ENCODE measurements around the gene ARID5A.

The ARID5A gene

DNA sequence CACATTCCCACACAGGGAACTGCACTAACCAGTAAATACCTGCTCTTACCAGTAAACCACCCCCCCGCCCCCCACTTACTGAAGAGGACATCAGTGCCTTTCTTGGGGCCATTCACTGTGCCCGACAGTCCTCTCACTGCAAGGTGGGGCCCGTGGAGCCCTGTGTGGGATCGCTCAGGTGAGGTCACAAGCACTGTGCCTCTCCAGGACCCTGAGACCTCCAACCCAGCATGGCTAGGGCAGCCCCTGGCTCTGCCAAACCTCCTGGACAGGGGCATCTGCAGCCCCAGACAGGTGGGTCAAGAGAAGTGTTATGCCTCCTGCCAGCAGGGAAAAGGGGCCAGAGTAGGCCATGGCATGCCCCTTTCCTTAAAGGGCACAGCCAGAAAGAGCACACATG lies 24.7 kb upstream of the ARID5A start:
- POLR2A ChIA-PET (ENCODE audit: low non-redundant PET), result no interaction called here
- DNase-seq (ENCODE audit: low spot score), result no peak
- no peak for TF ChIP-seq CTCF (conservative IDR thresholded peaks at IDR 0.05; ENCODE audit: low read depth)
- H3K27ac ChIP-seq, result no peak overlapping the region
- CTCF ChIA-PET, result no interaction called here

DNA sequence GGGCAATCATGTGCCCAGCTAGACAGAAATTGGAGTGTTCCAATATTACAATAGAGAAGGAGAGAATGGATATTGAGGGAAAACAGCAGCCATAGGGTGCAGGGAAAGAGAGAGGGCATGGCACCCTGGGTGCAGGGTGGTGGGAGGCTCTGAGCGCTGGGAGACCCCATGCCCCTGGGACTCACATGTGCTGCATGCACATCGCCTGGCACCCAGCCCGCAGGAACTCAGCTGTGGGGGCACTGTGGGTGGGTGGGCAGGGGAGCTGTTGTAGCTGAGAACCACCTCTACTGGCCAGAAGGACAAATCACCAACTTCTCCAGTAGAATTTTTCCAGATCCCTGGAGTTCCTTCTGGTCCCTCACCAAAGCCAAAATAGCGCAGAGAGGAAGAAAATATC lies 24.2 kb upstream of the ARID5A start:
- ChIA-PET POLR2A (ENCODE audit: low non-redundant PET) (no interaction called here), CTCF (interaction anchor here (0.8 to 2.9 kb wide), 2 partner anchors 105 to 490 kb away, joined by 3 to 13 read pairs; no protein-coding TSS in a partner anchor)
- no peak for TF ChIP-seq CTCF (conservative IDR thresholded peaks at IDR 0.05; ENCODE audit: low read depth)
- no peak overlapping the region for H3K27ac ChIP-seq
- DNase-seq (ENCODE audit: low spot score), result no peak

DNA sequence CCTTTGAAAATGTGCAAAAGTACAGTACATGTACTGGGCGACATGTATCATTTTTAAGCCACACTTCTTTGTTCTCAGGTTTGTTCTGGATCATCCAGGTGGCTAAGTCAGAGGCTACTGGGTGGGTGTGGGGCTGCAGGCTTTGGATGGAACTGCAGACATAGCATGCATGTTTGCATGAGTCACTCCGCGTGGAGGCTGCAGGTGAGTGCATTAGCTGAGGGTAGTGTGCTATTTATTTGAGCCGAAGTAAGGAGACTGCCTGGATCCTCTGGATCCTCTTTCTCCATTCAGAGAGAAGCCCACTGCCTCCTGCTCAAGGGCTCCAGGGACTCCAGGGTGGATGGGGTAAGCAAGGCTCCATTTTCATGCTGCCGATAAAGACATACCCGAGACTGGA lies 22.0 kb upstream of the ARID5A start:
- H3K27ac ChIP-seq, result peak overlapping the region; percentile 12; the same call in 1 of the 2 replicates
- CTCF ChIA-PET, result interaction anchor here (1.4 to 2.9 kb wide), 2 partner anchors 40 to 107 kb away, joined by 6 to 13 read pairs; no protein-coding TSS in a partner anchor
- POLR2A ChIA-PET (ENCODE audit: low non-redundant PET), result no interaction called here
- DNase-seq (ENCODE audit: low spot score), result peak; percentile 62
- TF ChIP-seq CTCF (conservative IDR thresholded peaks at IDR 0.05; ENCODE audit: low read depth), result no peak

DNA sequence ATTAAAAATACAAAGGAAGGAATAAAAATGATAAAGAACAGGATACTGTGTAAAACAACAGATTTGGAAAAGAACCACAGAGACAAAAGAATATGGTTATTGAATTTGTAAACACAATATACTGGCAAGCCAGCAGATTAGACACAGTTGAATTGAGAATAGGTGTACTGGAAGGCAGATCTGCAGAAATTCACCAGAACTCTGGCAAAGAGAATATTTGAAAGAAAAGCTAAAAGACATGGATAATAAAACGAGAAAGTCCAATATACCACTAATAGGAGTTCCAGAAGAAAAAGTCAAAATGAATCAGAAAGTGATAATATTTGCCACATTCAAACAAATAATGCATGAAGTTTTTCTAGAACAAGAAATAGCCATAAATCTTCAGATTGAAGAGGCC lies 19.5 kb upstream of the ARID5A start:
- CTCF ChIA-PET, result interaction anchor here (1.2 kb wide), 1 partner anchor 36 kb away, joined by 4 read pairs; no protein-coding TSS in a partner anchor
- TF ChIP-seq CTCF (conservative IDR thresholded peaks at IDR 0.05; ENCODE audit: low read depth), result no peak
- no peak for DNase-seq (ENCODE audit: low spot score)
- H3K27ac ChIP-seq, result no peak overlapping the region
- POLR2A ChIA-PET (ENCODE audit: low non-redundant PET), result no interaction called here

DNA sequence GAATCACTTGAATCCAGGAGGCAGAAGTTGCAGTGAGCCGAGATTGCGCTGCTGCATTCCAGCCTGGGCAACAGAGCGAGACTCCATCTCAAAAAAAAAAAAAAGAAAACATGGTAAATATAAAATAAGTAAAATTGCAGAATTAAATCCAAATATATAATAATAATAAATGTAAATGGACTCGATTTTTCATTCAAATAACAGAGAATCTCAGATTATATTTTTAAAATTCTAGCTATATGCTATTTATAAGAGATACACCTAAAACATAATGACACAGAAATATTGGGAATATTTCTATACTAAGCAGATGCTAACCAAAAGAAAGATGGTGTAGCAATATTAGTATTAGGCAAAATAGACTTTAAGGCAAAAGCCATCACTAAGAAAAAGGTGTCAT lies 16.3 kb upstream of the ARID5A start:
- no peak for DNase-seq (ENCODE audit: low spot score)
- H3K27ac ChIP-seq, result no peak overlapping the region
- ChIA-PET CTCF (interaction anchor here (0.7 kb wide), 1 partner anchor 200 kb away, joined by 3 read pairs; no protein-coding TSS in a partner anchor), POLR2A (ENCODE audit: low non-redundant PET) (no interaction called here)
- TF ChIP-seq CTCF (conservative IDR thresholded peaks at IDR 0.05; ENCODE audit: low read depth), result no peak

GRCh38 chr2:96520697-96521096 lies 15.9 kb upstream of the ARID5A start:
- ChIA-PET CTCF (interaction anchor here (0.6 kb wide), 1 partner anchor 162 kb away, joined by 3 read pairs; no protein-coding TSS in a partner anchor), POLR2A (ENCODE audit: low non-redundant PET) (no interaction called here)
- H3K27ac ChIP-seq, result no peak overlapping the region
- no peak for TF ChIP-seq CTCF (conservative IDR thresholded peaks at IDR 0.05; ENCODE audit: low read depth)
- no peak for DNase-seq (ENCODE audit: low spot score)
